Osteocyte (in vitro differentiated cells): ENCODE results near the gene RASD2. TPM values are rescaled to one million over a fixed set of nuclear protein-coding genes. Genes with fewer than 3 reads are reported as not detected.

ENCODE experiments used
- DNase-seq: peaks from one replicate; pipeline ENCODE4 v3.0.0; 2021; ENCODE audit warnings: mixed read lengths; ENCODE audit not compliant: unreplicated experiment; ENCODE audit errors: extremely low spot score
- H3K27ac Mint-ChIP-seq: one replicate; pipeline ENCODE4 v1.8.0; 2021; ENCODE audit warnings: mild to moderate bottlenecking, mixed read lengths; ENCODE audit not compliant: unreplicated experiment
- H3K27me3 Mint-ChIP-seq: one replicate; pipeline ENCODE4 v1.8.0; 2021; ENCODE audit warnings: mixed read lengths; ENCODE audit not compliant: unreplicated experiment
- H3K36me3 Mint-ChIP-seq: one replicate; pipeline ENCODE4 v1.8.0; 2021; ENCODE audit warnings: mixed read lengths; ENCODE audit not compliant: unreplicated experiment
- H3K4me1 Mint-ChIP-seq: one replicate; pipeline ENCODE4 v1.8.0; 2021; ENCODE audit warnings: mixed read lengths; ENCODE audit not compliant: unreplicated experiment
- H3K4me3 Mint-ChIP-seq: one replicate; pipeline ENCODE4 v1.8.0; 2021; ENCODE audit warnings: mild to moderate bottlenecking, moderate library complexity, mixed read lengths; ENCODE audit not compliant: unreplicated experiment
- H3K9me3 Mint-ChIP-seq: one replicate; pipeline ENCODE4 v1.8.0; 2021; ENCODE audit warnings: mixed read lengths; ENCODE audit not compliant: unreplicated experiment
- CTCF ChIP-seq: fragments of 200-600 bp; sonication (generic); IDR thresholded peaks from 2 replicates; pipeline ENCODE4 v1.5.0; 2021; ENCODE audit warnings: antibody characterized with exemption, mild to moderate bottlenecking, moderate library complexity
- total RNA-seq: library from RNA; stranded (reverse); gene quantifications from 2 replicates; pipeline ENCODE4 v1.2.1, GENCODE V29; 2021

The RASD2 gene
- total RNA-seq, 1 donor from 2014 or later: not detected

DNA sequence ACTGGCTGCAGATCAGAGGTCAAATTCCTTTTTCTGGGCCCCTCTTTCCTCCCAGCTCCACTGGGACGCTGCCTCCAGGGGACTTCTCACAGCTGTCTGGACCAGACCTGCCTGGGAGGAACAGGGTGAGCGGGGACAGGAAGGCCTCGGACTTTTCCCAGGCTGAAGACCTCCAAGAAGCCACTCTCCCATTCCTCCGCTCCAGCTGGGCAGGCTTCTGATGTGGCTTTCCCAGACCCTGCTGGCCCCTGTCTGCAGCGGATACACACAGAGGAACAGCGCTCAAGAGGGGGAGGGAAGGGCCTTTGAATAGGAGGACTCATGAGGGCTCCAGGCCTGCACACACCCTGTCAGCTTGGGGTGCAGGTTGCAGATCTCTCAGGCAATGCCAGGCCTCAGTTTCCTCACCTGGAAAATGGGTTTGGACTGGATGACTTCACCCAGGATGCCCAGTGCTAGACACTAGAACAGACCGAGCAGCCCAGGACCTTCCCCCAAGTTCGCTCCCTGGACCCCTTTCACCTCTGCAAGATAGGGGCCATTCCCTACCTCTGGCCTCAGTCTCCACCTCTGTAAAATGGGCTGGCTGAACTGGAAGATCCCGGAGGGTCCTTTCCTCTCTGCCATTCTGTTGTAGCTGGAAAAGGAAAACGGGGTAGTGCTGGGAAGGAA lies 39.9 kb downstream of the RASD2 start:
- Mint-ChIP-seq H3K4me1 (peaks cover 2% of the 10 kb centered on the region), H3K9me3 (no peaks in the 10 kb centered on the region), H3K27me3 (peaks cover 2% of the 10 kb centered on the region), H3K36me3 (no peaks in the 10 kb centered on the region), H3K27ac (no peak overlapping the region), H3K4me3 (no peak overlapping the region)
- TF ChIP-seq CTCF: no peak
- DNase-seq: no peak

- DNase-seq: no peak
- Mint-ChIP-seq H3K9me3 (no peaks in the 10 kb centered on the region), H3K36me3 (no peaks in the 10 kb centered on the region), H3K27ac (no peak overlapping the region), H3K27me3 (peaks cover 2% of the 10 kb centered on the region), H3K4me1 (peaks cover 2% of the 10 kb centered on the region), H3K4me3 (no peak overlapping the region)
- no peak for TF ChIP-seq CTCF
Measured at GRCh38 chr22:35581023-35581413, 40.4 kb downstream of the RASD2 start.

DNA sequence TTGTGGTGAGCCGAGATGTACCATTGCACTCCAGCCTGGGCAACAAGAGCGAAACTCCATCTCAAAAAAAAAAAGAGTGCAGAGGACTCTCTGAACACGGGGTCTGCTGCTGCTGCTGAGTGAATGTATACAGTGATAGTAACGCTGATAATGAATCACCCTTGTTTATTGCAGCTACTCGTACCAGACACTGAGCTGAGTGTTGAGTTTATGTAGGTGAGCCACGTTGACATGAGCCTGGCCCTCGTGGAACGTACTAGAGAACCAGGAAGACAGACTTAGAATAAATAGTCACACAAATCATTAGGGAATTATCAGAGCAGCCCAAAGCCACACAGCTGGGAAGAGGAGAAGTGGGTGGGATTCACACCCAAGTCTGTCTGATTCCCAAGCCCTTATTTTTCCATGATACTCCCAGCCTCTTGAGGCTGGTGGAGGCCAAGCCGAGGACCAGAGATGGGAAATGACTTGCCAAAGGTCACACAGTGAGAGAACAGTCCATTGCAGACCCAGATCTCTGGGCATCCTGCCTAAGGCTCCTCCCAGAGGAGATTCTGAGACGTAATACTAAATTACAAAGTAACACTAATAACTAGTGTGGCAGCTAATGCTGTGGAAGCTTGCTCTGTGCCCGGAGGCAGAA lies 41.7 kb downstream of the RASD2 start:
- peaks cover 2% of the 10 kb centered on the region for H3K27me3 Mint-ChIP-seq
- H3K36me3 Mint-ChIP-seq: no peaks in the 10 kb centered on the region
- peaks cover 5% of the 10 kb centered on the region for H3K4me1 Mint-ChIP-seq
- H3K9me3 Mint-ChIP-seq: peaks cover 3% of the 10 kb centered on the region
- no peak for TF ChIP-seq CTCF
- DNase-seq: no peak
- no peak overlapping the region for H3K4me3 Mint-ChIP-seq
- no peak overlapping the region for H3K27ac Mint-ChIP-seq

DNA sequence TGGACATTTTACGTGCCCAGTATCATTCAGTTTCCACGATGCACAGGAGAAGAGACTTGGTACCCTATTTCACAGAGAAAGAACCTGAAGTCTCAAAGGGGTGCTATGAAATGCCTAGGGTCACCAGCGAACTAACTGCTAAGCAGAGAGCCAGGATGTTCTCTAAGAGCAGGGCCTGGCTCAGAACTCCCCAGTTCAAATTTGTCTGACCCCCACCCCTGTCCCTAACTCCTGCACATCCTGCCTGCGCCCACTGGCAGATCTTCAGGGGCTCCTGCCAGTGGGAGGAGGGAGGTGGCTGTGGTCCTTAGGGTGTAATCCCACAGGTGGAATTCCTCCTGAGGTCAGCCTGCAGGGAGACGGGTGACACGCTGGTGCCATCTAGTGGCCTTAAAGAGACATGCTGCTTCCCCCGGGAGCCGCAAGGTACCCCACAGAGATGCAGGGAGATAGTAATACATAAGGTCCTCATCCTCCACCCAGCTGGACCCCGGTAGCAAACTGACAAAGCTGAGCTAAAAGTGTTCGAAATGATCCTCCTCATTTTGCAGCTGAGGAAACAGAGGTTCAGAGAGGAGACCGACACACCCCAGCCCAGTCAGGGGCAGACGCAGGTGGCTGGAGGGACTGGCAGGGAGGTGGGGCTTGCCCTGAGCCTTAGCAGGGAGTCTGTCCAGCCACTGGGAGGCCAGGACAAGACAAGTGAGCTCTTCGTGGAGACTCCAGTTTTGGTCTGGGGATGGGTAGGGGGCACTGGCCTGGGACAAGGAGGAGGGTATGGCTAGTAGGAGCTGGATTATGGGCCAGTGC lies 42.4 kb downstream of the RASD2 start:
- Mint-ChIP-seq H3K9me3 (peaks cover 3% of the 10 kb centered on the region), H3K27me3 (peaks cover 2% of the 10 kb centered on the region), H3K27ac (no peak overlapping the region), H3K36me3 (no peaks in the 10 kb centered on the region), H3K4me1 (peaks cover 12% of the 10 kb centered on the region), H3K4me3 (no peak overlapping the region)
- DNase-seq: no peak
- peak; percentile 97 for TF ChIP-seq CTCF

- no peak for DNase-seq
- no peak for TF ChIP-seq CTCF
- peaks cover 2% of the 10 kb centered on the region for H3K27me3 Mint-ChIP-seq
- peaks cover 29% of the 10 kb centered on the region for H3K4me1 Mint-ChIP-seq
- H3K27ac Mint-ChIP-seq: no peak overlapping the region
- peaks cover 3% of the 10 kb centered on the region for H3K9me3 Mint-ChIP-seq
- H3K4me3 Mint-ChIP-seq: no peak overlapping the region
- H3K36me3 Mint-ChIP-seq: no peaks in the 10 kb centered on the region
Measured at GRCh38 chr22:35586771-35587170, 46.1 kb downstream of the RASD2 start.
